Peyer's patch (tissue), 4 donors: ENCODE data around the gene SMURF2.

ENCODE experiments used
- CTCF ChIP-seq, 6 experiments: fragments of 450-650 bp in 4 of 6; fragments of 200-600 bp in 2 of 6; sonication (generic) in 1 of 6; IDR thresholded peaks; one replicate each; pipeline ENCODE4 v1.5.1; 2017 to 2019; ENCODE audit warnings: antibody characterized with exemption in 6 of 6, mild to moderate bottlenecking in 3 of 6, moderate library complexity in 1 of 6
- POLR2A ChIP-seq, 2 donors: fragments of 450-650 bp; IDR thresholded peaks; one replicate each; pipeline ENCODE4 v1.5.1; 2017; ENCODE audit warnings: antibody characterized with exemption in 2 of 2, mild to moderate bottlenecking in 2 of 2, moderate library complexity in 2 of 2

DNA sequence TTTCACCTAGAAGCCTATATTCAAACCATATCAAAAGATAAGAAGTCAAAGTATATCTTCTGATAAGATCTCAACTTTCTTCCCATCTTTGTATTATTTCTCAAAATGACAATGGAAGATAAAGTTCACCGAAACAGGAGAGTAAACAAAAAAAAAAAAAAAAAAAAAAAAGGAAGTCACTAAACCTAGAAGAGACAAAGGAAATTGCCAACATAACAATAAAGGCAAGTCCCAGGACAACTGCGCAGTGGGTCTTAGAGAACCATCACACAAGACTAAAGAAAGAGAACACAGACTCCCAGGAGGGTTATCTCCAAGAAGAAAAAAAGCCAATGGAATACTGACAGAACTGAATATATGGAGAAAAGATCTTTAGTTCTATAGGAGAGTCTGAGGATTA lies 65.7 kb downstream of the SMURF2 start:
- TF ChIP-seq POLR2A (IDR thresholded peaks at IDR 0.05), result no peak
- no peak for TF ChIP-seq CTCF (IDR thresholded peaks at IDR 0.05)
